22Rv1 (cell line): ENCODE data around the gene ZNF146.
"Not testable (repeated sequence)": the region's sequence is repeated elsewhere in the genome, so short reads cannot be mapped to it uniquely, and the experiment has no call there.

ENCODE experiments used
- H3K27ac ChIP-seq: fragments of 450-650 bp; 2 replicates; pipeline ENCODE4 v1.5.1; 2017
- CTCF ChIP-seq: fragments of 450-650 bp; IDR thresholded peaks from 2 replicates; pipeline ENCODE4 v1.5.1; 2017; ENCODE audit warnings: mild to moderate bottlenecking
- ZFX ChIP-seq: fragments of 450-650 bp; IDR thresholded peaks from 2 replicates; pipeline ENCODE4 v1.6.1; 2017; ENCODE audit warnings: antibody characterized with exemption, borderline replicate concordance

The ZNF146 gene

GRCh38 chr19:36212895-36213294 lies 2.0 kb upstream of the ZNF146 start:
- TF ChIP-seq CTCF, result no peak
- TF ChIP-seq ZFX, result no peak
- no peak overlapping the region for H3K27ac ChIP-seq

GRCh38 chr19:36215276-36216123 lies 594 bp downstream of the ZNF146 start:
- TF ChIP-seq CTCF, result no peak
- no peak for TF ChIP-seq ZFX

GRCh38 chr19:36221474-36221873 lies 6.6 kb downstream of the ZNF146 start:
- no peak overlapping the region; the same call in 1 of the 2 replicates for H3K27ac ChIP-seq

More at GRCh38 chr19:36215276-36216123, 594 bp downstream of the ZNF146 start:
- H3K27ac ChIP-seq, result peak overlapping the region; percentile 90

GRCh38 chr19:36222503-36222902 lies 7.6 kb downstream of the ZNF146 start:
- no peak overlapping the region for H3K27ac ChIP-seq
- TF ChIP-seq CTCF (no peak), ZFX (no peak)

More at GRCh38 chr19:36221474-36221873, 6.6 kb downstream of the ZNF146 start:
- TF ChIP-seq ZFX, result no peak
- no peak for TF ChIP-seq CTCF

GRCh38 chr19:36225219-36225892 lies 10.4 kb downstream of the ZNF146 start:
- H3K27ac ChIP-seq, result no peak overlapping the region
- no peak for TF ChIP-seq ZFX
- TF ChIP-seq CTCF, result no peak

GRCh38 chr19:36233626-36234025 lies 18.7 kb downstream of the ZNF146 start:
- not testable (repeated sequence) for H3K27ac ChIP-seq

- no peak overlapping the region for H3K27ac ChIP-seq
- TF ChIP-seq CTCF (no peak), ZFX (no peak)
These were observed 21.5 kb downstream of the ZNF146 start for GRCh38 chr19:36236304-36236945.
